Measurements from ENCODE around the gene C22orf23.

GRCh38 chr22:37989146-37990045, 36.0 kb upstream of the C22orf23 start:
- no peak for TF ChIP-seq EZH2 (IDR thresholded peaks at IDR 0.05; ENCODE audit: borderline replicate concordance, insufficient read depth, low read depth, low read length, poor library complexity, severe bottlenecking)
- TF ChIP-seq CTCF (IDR thresholded peaks at IDR 0.05): no peak

Measured in B cell (primary cell).